Fibroblast of pulmonary artery (primary cell): ENCODE measurements around the gene ATG9A.

Source experiments
- DNase-seq: peaks from one replicate; pipeline ENCODE4 v3.0.0-alpha.2; 2010; ENCODE audit warnings: low read depth
- H3K4me3 ChIP-seq: replicated peaks from 2 replicates; pipeline ENCODE4 v1.5.1; 2011; ENCODE audit warnings: low read depth, mild to moderate bottlenecking, control low read depth, low read length, moderate library complexity
- TF ChIP-seq, protein P1 (sequence below): IDR thresholded peaks from 2 replicates; pipeline ENCODE4 v1.5.1; 2011; ENCODE audit warnings: mild to moderate bottlenecking, control low read depth, low read length, inconsistent platforms; ENCODE audit errors: missing control alignments

Gene ATG9A

DNA sequence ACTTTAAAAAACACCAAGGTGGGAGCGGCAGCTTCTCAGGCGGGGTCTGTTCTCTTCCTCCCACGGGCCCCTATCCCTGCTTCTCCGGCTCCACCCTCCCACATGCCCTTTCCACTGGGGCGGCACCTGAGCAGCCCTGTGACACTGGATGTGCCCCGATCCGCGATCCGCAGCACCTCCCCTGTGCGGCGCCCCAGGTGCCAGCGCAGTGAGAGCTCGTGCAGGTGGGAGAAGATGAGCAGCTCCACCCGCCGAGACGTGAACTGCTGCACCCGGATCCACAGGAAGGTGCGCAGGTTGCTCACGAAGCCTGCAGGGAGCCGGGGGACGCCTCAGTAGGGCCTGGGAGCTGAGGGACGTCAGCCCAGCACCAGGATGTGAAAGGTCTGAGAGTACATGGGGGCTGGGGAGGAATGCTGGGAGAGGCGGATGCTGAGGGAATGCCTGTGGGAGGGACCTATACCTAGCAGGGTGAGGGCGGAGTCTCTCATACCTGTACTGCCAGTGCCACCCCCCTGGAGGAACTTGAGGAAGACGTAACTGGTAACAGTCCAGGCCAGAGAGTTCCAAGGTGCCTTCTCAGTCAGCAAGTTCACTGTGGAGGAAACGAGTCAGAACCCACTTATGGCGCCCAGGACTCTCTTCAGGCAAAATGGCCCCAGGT, 13.4 kb downstream of the ATG9A start:
- TF ChIP-seq, protein P1, sequence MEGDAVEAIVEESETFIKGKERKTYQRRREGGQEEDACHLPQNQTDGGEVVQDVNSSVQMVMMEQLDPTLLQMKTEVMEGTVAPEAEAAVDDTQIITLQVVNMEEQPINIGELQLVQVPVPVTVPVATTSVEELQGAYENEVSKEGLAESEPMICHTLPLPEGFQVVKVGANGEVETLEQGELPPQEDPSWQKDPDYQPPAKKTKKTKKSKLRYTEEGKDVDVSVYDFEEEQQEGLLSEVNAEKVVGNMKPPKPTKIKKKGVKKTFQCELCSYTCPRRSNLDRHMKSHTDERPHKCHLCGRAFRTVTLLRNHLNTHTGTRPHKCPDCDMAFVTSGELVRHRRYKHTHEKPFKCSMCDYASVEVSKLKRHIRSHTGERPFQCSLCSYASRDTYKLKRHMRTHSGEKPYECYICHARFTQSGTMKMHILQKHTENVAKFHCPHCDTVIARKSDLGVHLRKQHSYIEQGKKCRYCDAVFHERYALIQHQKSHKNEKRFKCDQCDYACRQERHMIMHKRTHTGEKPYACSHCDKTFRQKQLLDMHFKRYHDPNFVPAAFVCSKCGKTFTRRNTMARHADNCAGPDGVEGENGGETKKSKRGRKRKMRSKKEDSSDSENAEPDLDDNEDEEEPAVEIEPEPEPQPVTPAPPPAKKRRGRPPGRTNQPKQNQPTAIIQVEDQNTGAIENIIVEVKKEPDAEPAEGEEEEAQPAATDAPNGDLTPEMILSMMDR = no peak
- no peak for DNase-seq
- H3K4me3 ChIP-seq = no peak overlapping the region

DNA sequence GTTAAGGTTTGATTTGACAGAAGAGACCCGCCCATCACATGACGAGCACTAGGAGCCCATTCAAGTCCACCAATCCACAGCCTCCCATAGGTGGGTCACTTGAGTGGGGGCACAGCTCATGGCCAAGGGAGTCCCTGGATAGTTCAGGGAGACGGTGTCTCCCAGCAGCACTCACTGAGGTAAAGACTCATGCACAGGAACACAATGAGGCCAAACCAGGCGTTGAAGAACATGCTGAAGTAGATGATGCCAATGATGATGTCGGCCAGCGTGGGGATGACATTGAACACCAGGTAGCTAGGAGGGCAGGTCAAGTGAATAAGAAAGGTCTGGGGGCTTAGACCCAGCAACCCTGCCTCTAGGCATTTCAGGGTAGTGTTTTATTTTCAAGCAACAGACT, 14.7 kb downstream of the ATG9A start:
- no peak overlapping the region for H3K4me3 ChIP-seq
- no peak for DNase-seq
- TF ChIP-seq, protein P1 = no peak

DNA sequence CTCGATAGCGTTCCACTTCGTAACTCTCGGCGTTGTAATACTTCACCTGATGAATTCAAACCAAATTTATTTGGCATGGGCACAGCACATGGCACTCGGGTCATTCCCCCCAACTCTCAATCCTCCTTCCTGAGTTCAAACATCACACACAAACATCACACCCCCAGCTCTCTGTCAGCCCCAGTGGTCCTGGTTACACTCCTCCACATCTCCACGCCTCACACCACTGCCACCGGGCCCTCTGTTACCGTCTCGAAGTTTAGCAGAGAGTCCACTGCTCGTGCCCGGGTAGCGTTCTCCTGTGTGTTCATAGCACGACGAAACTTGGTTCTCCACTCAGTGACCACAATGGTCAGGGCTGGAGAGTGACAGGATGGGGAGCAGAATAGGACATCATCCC, 15.3 kb downstream of the ATG9A start:
- no peak for DNase-seq
- TF ChIP-seq, protein P1 = no peak
- H3K4me3 ChIP-seq = no peak overlapping the region

- TF ChIP-seq, protein P1 = no peak
- H3K4me3 ChIP-seq = no peak overlapping the region
- DNase-seq = no peak
These were observed 15.9 kb downstream of the ATG9A start for GRCh38 chr2:219213486-219214071.

- TF ChIP-seq, protein P1 = no peak
- no peak for DNase-seq
- H3K4me3 ChIP-seq = no peak overlapping the region
These were observed 16.4 kb downstream of the ATG9A start for GRCh38 chr2:219213026-219213415.

GRCh38 chr2:219210886-219211362, 18.5 kb downstream of the ATG9A start:
- DNase-seq = no peak
- no peak overlapping the region for H3K4me3 ChIP-seq
- TF ChIP-seq, protein P1 = no peak
